IgD-negative memory B cell (primary cell): ENCODE measurements around the gene ASMTL. TPM values are rescaled to one million over a fixed set of nuclear protein-coding genes. Genes with fewer than 3 reads are reported as not detected.

Experiments
- H3K27ac Mint-ChIP-seq, 3 donors: one replicate each; pipeline ENCODE4 v1.8.0; 2020 to 2022; ENCODE audit warnings: mild to moderate bottlenecking in 3 of 3, mixed read lengths in 3 of 3, moderate library complexity in 1 of 3
- H3K27me3 Mint-ChIP-seq: one replicate; pipeline ENCODE4 v1.8.0; 2021; ENCODE audit warnings: mixed read lengths
- H3K36me3 Mint-ChIP-seq: one replicate; pipeline ENCODE4 v1.8.0; 2020; ENCODE audit warnings: mild to moderate bottlenecking, mixed read lengths
- H3K4me1 Mint-ChIP-seq, 3 donors: one replicate each; pipeline ENCODE4 v1.8.0; 2020 to 2022; ENCODE audit warnings: mixed read lengths in 3 of 3, mild to moderate bottlenecking in 1 of 3
- H3K4me3 Mint-ChIP-seq, 4 donors: one replicate each; pipeline ENCODE4 v1.8.0; 2020 to 2022; ENCODE audit warnings: mild to moderate bottlenecking in 4 of 4, mixed read lengths in 4 of 4, moderate library complexity in 3 of 4
- H3K9me3 Mint-ChIP-seq, 3 donors: one replicate each; pipeline ENCODE4 v1.8.0; 2020 to 2021; ENCODE audit warnings: mixed read lengths in 3 of 3, mild to moderate bottlenecking in 1 of 3
- polyA plus RNA-seq: library from polyadenylated mRNA; unstranded; fragments of 300-500 nt; fragmentation: Illumina TruSeq; gene quantifications from one replicate; pipeline ENCODE4 v1.2.3, GENCODE V29; 2021

The ASMTL gene
- polyA plus RNA-seq, 1 donor from 2014 or later: 50.1 TPM

- H3K27ac Mint-ChIP-seq: peak overlapping the region in 1 of 3 donors; percentile 59
- H3K9me3 Mint-ChIP-seq: no peaks in the 10 kb centered on the region
- H3K27me3 Mint-ChIP-seq: no peaks in the 10 kb centered on the region
- H3K4me1 Mint-ChIP-seq: peaks cover 0 to 1% (median 0%) of the 10 kb centered on the region in 3 donors
- peaks cover 7% of the 10 kb centered on the region for H3K36me3 Mint-ChIP-seq
- no peak overlapping the region for H3K4me3 Mint-ChIP-seq
Observed at GRCh38 chrX:1361910-1362309, 90.8 kb downstream of the ASMTL start.

DNA sequence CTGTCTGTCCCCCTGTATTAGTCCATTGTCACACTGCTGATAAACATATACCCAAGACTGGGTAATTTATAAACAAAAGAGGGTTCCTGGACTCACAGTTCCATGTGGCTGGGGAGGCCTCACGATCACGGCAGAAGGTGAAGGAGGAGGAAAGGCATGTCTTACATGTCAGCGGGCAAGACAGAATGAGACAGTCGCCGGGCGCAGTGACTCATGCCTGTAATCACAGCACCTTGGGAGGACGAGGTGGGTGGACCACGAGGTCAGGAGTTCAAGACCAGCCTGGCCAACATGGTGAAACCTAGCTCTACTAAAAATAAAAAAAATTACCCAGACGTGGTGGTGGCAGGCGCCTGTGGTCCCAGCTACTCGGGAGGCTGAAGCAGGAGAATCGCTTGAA is 91.4 kb downstream of the ASMTL start:
- Mint-ChIP-seq H3K4me1 (peaks cover 0 to 1% (median 0%) of the 10 kb centered on the region in 3 donors), H3K27ac (no peak overlapping the region), H3K27me3 (no peaks in the 10 kb centered on the region), H3K36me3 (peaks cover 7% of the 10 kb centered on the region), H3K9me3 (no peaks in the 10 kb centered on the region), H3K4me3 (no peak overlapping the region)

GRCh38 chrX:1360171-1360570 is 92.5 kb downstream of the ASMTL start:
- Mint-ChIP-seq H3K9me3 (no peaks in the 10 kb centered on the region), H3K4me3 (no peak overlapping the region), H3K4me1 (peaks cover 0 to 1% (median 0%) of the 10 kb centered on the region in 3 donors), H3K27ac (peak overlapping the region in 1 of 3 donors; percentile 25), H3K36me3 (peaks cover 7% of the 10 kb centered on the region), H3K27me3 (no peaks in the 10 kb centered on the region)

DNA sequence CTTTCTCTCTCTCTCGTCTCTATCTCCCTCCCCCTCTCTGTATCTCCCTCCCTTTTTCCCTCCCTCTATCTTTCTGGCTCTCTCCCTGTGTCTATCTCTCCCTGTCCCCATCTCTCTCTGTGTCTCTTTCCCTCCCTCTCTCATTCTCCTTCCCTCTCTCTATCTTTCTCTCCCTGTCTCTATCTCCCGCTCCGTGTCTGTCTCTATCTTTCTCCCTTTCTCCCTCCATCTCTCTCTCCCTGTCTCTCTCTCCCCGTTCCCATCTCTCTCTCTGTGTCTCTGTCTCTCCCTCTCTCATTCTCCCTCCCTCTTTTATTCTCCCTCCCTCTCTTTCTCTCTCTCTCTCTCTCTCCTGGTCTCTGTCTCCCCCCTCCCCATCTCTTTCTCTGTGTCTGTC is 93.2 kb downstream of the ASMTL start:
- Mint-ChIP-seq H3K4me1 (peaks cover 0 to 1% (median 0%) of the 10 kb centered on the region in 3 donors), H3K4me3 (no peak overlapping the region), H3K27me3 (no peaks in the 10 kb centered on the region), H3K36me3 (peaks cover 7% of the 10 kb centered on the region), H3K9me3 (no peaks in the 10 kb centered on the region), H3K27ac (peak overlapping the region in 1 of 3 donors; percentile 25)

DNA sequence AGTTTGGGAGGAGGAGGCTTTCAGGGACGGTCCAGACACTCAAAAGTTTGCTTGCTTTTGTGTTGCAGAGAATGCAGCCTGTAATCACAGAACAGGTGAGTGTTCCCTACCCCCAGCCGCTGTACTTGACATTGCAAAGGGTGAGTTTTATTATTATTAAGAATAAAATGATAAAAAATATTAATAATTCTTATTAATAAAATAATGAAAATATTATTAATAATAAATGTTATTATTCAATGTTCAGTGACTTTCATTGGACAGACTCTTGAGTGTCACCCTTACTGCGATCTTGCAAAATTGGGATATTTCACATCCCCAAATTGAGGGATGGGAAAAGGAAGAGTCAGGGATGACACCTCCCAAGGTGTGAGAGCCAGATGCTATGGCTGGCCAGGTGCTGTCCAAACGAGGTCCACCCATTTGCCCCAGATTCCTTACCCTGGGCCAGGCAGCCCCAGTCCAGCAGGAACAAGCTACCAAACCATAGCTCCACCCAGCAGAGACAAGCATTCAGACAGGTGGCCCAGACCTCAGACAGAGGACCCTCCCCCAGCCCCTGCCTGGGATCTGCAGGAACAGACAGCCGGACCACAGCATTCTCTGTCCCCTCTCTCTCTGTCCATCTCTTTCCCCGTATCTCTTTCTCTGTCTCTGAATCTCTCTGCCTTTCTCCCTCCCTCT is 93.8 kb downstream of the ASMTL start:
- Mint-ChIP-seq H3K4me3 (no peak overlapping the region), H3K27ac (peak overlapping the region in 1 of 3 donors; percentile 25), H3K27me3 (no peaks in the 10 kb centered on the region), H3K36me3 (peaks cover 7% of the 10 kb centered on the region), H3K4me1 (peaks cover 0 to 2% (median 1%) of the 10 kb centered on the region in 3 donors), H3K9me3 (no peaks in the 10 kb centered on the region)

DNA sequence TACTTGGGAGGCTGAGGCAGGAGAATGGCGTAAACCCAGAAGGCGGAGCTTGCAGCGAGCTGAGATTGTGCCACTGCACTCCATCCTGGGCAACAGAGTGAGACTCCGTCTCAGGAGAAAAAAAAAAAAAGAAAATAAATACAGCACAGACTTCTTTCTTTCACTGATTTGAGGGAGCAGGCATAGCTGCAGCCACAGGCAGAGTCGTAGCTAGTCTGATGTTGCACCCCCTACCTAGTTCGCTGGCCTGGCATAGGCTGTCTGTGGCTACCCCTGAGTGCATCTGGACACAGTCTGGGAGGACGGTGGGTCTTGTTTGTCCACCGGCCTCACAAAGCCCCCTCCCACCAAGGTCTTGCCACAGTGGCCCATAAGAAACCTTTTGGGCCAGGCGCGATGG is 94.7 kb downstream of the ASMTL start:
- Mint-ChIP-seq H3K4me3 (no peak overlapping the region), H3K9me3 (no peaks in the 10 kb centered on the region), H3K36me3 (peaks cover 7% of the 10 kb centered on the region), H3K4me1 (peaks cover 0 to 2% (median 1%) of the 10 kb centered on the region in 3 donors), H3K27me3 (no peaks in the 10 kb centered on the region), H3K27ac (no peak overlapping the region)

DNA sequence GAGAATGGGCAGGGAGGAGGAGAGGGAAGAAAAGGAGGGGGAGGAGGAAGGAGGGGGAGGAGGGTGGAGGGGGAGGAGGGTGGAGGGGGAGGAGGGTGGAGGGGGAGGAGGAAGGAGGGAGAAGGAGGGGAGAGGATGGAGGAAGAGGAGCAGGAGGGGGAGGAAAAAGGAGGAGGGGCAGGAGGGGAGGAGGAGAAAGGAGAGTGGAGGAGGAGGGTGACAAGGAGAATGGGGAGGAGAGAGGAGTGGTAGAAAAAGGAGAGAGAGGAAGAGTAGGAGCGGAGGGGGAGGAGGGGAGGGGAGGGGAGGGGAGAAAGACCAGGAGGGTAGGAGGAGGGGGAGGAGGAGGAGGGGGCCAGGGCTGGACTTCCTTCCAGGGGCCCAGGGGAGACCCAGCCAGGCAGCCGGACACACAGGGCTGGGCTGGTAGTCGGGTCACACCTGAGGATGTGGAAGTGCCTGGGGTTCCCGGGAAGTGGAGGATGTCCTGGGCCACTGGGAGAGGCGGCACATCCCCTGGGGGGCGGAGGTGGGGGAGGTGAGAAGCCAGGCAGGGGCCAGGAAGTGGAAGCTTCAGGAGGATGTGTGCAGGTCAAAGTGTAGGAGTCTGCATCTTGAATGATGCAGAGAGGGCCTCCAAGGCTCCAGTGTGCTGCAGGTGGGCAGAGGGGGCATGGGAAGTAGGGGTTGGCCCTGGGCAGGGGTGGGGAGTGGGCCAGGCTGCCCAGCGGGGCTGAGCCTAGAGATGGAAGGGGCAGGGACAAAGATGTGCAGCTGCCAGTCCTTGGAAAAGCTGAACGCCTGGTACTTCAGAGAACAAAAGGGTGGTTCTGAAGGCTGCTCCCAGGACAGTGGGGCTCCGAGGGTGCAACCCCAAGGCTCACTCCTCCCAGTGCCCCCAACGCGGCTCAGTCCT is 97.3 kb downstream of the ASMTL start:
- Mint-ChIP-seq H3K9me3 (no peaks in the 10 kb centered on the region), H3K27ac (no peak overlapping the region), H3K36me3 (peaks cover 2% of the 10 kb centered on the region)

GRCh38 chrX:1354036-1355019 is 98.4 kb downstream of the ASMTL start:
- Mint-ChIP-seq H3K9me3 (no peaks in the 10 kb centered on the region), H3K27ac (peak overlapping the region in 1 of 3 donors; percentile 67), H3K27me3 (no peaks in the 10 kb centered on the region), H3K4me1 (peaks cover 0 to 2% (median 0%) of the 10 kb centered on the region in 3 donors), H3K4me3 (no peak overlapping the region), H3K36me3 (peaks cover 2% of the 10 kb centered on the region)

More for the DNA sequence above, 97.3 kb downstream of the ASMTL start:
- H3K27me3 Mint-ChIP-seq: no peaks in the 10 kb centered on the region
- H3K4me3 Mint-ChIP-seq: no peak overlapping the region
- peaks cover 0 to 2% (median 0%) of the 10 kb centered on the region in 3 donors for H3K4me1 Mint-ChIP-seq

Other genes starting within 250 kb of the ASMTL start
- gene CRLF2, start 240.3 kb downstream of the ASMTL start, polyA plus RNA-seq: not detected
- gene CSF2RA, start 184.1 kb downstream of the ASMTL start, polyA plus RNA-seq: 0.35 TPM
- gene IL3RA, start 116.1 kb downstream of the ASMTL start, polyA plus RNA-seq: 0.66 TPM
- 881 TPM for gene SLC25A6, start 60.8 kb downstream of the ASMTL start, polyA plus RNA-seq
- gene P2RY8, start 84.3 kb upstream of the ASMTL start, polyA plus RNA-seq: 206 TPM
- gene AKAP17A, start 138.7 kb upstream of the ASMTL start, polyA plus RNA-seq: 58.8 TPM
- gene ASMT, start 162.2 kb upstream of the ASMTL start, polyA plus RNA-seq: 1.8 TPM